NCI-H1930 (cell line): ENCODE measurements around the gene STXBP3.
A peak's percentile ranks its signal among the peaks of the same experiment; 100 is the strongest.
"Not testable (repeated sequence)": the region's sequence is repeated elsewhere in the genome, so short reads cannot be mapped to it uniquely, and the experiment has no call there.

ENCODE experiments used
- DNase-seq, 2 experiments: peaks; one replicate each; lab custom pipeline; 2025; lab: John Stamatoyannopoulos, UW

Gene STXBP3

DNA sequence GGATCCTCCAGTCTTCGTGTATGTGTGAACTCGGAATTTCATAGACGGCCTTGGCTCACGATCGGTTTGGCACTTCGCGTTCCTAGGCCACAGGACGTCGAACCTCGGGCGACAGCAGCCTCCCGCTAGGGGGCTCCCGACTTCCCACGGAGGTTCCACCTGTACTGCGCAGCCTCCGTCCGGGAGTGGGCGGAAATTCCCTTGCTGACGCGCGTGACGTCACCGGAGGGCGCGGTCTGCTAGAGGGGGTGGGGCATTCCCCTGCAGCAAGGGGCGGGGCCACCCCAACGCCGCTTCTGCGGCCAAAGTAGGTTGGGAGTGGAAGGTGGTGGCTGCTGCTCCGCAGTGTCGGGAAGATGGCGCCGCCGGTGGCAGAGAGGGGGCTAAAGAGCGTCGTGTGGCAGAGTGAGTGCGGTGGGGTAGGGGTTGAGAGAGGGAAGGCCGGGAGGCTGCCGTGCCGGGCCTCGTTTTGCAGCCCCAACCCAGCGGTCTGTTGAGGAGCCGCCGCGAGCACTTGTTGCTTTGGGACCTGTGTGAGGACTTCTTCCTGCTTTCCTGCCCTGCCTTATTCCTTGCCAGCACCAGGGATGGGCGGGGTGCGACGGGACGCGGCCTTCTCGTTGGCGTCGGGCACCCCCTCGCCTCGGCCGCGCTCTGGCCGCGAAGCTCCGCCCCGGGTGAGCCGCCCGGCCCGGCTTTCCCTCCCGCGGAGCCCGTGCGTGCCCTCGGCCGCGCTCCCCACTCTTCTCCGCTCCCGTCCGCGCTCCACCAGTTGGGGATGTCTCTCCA lies at the start of gene STXBP3:
STXBP3 (plus strand) TSS at position 293 of the 789 bp plus-strand sequence; CDS start at position 357, 64 bp downstream.
- DNase-seq: peak; percentile 96 to 98

- DNase-seq: no peak
These were observed 46.8 kb upstream of the STXBP3 start for GRCh38 chr1:108699375-108700332.

DNA sequence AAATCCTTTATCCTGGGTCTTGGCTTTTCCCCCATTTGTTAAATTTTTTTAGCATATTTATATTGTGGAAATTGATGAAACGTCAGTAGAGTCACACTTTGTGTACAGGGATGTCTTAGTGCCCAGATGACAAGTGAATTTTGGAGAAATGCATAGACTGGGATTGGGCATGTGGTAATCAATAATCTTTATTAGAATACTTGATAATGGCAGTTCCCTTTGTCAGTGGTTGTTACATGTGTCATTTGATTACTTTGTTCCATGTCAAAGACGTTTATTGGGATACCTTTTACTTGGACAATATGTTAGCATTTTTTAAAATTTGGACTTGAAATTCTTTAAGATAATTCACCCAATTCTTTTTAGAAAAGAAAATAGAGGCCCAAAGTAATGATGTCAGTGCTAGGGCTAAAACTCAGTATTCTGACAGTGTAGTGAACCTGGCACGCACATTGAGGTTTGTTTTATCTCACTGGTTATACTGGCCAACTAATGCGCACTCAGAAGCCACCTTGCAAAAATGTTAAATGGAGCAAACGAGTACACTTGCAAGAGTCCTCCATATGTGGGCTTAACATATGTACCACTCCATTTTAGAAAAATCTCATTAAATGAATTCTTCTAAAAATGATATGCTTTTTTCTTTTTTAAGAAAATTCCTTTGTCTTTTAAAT lies 45.2 kb upstream of the STXBP3 start:
- DNase-seq: no peak

DNA sequence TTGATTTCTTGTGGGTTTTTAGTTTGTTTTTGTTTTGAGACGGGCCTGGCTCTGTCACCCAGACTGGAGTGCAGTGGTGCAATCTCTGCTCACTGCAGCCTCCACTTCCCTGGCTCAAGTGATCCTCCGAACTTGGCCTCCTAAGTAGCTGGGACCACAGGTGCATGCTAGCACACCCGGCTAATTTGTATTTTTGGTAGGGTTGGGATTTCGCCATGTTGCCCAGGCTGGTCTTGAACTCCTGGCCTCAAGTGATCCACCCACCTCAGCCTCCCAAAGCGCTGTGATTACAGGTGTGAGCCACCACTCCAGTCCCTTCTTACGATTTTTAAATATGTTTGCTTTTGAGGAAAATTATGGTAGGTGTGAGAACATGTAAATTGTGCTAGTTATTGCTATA lies 44.4 kb upstream of the STXBP3 start:
- DNase-seq: not testable (repeated sequence)

DNA sequence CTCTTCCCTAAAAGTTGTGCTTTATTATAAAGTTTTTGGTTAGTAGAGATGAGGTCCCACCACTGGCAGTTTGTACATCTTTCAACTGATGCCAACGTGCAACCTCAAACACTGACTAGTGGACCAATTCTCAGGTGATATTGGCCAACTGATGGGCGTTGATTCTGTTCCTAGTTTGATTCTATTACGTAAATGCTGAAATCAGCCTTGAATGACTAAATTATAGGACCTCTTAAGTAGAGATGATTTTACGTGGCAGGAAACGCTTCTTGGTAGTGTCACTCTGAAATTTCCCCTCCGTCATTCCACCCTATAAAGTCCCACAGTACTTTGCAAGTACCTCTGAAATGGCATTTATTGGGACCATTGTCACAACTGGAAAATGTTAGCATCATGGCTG lies 42.5 kb upstream of the STXBP3 start:
- no peak for DNase-seq

DNA sequence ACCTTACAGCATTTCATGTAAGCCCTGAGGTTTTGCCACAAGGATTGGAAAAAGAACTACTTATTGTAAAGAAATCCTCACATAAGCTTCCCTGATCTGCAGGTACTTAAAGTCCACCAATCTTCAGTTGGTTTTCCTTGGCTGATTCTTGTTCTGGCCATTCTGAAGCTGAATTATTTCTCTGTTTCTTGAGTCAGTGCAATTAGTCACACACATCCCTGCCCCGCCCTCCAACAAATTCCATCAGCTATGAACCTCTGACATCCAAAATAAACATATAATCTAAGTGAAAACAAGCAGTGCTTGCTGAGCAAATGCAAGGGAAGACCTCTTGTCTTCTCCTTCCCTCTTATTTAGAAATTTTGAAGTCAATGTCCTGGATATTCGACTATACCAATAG lies 42.0 kb upstream of the STXBP3 start:
- DNase-seq: no peak

DNA sequence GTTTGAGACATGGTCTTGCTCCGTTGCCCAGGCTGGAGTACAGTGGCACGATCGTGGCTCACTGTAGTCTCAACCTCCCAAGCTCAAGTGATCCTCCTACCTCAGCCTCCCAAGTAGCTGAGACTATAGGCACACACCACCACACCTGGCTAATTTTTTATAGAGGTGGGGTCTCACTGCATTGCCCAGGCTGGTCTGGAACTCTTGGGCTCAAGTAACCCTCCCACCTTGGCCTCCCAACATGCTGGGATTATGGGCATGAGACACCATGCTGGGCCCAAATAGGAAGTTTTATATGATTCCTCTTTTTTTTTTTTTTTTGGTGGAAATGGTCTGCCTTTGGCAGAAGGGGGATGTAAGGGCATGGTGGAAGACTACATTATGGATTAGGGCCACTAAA lies 39.8 kb upstream of the STXBP3 start:
- no peak for DNase-seq

DNA sequence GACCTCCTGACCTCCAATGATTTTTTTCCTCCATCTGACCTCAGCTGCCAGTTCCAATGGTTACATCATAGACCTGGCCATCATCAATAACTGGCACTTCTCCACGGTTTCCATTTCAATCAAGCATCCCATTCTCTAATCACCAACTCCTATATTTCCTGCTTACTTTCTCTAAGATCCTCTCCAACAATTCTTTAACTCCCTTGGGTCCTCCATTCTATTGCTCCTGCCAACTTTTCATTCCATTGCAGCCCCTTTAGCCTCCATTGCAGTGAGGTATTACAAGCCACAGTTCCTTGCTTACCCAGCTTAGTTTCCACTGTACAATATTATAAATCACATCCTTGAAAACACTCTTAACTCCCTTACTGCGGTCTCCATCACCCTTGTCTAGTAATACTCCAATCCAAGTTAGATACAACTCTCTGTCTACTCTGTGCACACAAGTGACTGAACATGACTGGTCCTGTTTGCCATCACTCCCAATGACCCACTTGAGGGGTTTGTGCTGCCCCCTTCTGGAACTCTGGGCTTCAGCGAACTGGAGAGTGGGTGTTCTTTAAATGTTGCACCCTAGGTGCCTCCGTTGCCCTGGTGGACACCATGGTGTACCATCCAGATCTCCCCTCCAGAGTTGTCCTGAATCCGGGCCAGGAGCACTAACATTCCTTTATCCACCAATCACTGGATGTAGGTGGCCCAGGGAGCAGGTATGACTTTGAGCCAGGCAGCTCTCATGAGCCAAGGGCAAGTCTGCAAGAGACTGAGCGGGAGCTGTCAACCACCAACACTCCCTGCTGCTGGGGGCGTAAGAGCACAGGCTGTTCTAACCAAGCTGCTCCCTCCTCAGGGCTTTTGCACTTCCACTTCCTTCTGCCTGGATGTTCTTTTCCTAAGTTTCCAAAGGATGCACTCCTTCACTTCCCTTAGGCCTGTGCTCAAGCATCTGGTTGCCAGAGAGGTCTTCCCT lies 37.5 kb upstream of the STXBP3 start:
- peak in 1 of 2 experiments; percentile 28 for DNase-seq

GRCh38 chr1:108712606-108713150 lies 33.8 kb upstream of the STXBP3 start, which contains the start of gene FNDC7:
Gene FNDC7, plus strand, starts transcription at chr1:108712908. Its CDS starts 26 bp downstream, at chr1:108712934.
- DNase-seq: no peak

- DNase-seq: no peak
These were observed 30.5 kb upstream of the STXBP3 start for GRCh38 chr1:108715932-108716331.

- no peak for DNase-seq
These were observed 29.8 kb upstream of the STXBP3 start for GRCh38 chr1:108716437-108717230.

DNA sequence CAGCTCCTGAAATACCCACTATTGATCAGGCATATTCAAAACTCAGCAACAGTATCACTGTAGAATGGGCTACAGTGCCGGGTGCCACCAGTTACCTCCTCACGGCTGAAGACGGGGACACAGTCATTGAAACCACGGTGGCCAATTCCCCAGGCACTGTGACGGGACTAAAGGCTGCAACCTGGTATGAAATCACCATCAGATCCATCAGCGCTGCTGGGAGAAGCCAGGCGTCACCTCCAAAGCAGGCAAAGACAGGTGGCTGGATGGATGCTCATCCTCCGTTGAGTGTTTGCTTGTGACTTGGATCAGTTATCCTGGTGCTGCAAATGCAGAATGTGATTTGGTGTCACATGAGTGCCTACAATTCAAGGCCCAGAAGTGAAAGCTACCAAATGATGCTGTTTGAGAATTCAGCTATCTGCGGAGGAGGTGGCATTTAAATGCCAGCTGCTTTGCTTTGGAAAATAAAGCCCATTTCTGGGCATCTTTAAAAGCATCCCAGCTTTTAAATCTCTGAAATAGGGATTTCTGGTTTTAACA lies 28.6 kb upstream of the STXBP3 start:
- no peak for DNase-seq

- no peak for DNase-seq
These were observed 27.4 kb upstream of the STXBP3 start for GRCh38 chr1:108718927-108719655.

DNA sequence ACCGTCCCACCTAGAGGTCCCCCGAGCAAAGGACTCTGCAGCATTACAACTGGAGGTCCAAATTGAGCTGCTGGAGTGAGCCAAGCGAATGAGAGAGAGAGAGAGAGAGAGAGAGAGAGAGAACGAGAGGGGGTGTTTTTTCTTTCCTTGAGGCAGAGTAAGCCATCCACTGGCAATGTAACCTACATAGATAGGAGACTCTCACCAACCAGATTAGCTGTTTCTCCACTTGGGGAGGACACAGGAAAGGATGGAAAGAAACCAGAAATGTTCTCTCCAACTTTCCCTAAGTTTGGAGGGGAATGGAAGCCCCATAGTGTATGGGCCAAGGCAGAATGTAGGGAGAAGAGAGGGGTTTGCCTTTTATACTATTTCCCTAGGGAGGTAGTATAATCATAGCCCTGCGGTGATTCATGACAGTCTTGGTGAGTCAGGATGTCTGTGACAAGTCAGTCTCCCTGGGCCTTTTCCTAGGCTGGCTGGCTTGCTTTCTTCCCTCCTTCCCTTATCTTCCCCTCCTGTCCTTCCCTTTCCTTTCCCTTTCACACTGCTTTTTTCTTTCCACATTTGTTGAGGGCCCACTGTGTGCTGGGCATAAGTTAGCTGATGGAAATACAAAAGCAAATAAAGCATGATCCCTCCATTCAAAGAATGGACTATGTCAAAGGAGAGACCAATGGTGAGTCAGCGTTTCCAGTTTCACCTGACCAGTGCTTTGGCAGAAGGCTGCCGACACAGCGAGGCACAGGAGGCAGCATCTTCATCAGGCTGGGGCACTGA lies 26.6 kb upstream of the STXBP3 start:
- DNase-seq: no peak

- no peak for DNase-seq
These were observed 24.2 kb upstream of the STXBP3 start for GRCh38 chr1:108722292-108722691.

GRCh38 chr1:108725906-108726305 lies 20.6 kb upstream of the STXBP3 start:
- no peak for DNase-seq

- DNase-seq: no peak
These were observed 18.0 kb upstream of the STXBP3 start for GRCh38 chr1:108728327-108728923.

GRCh38 chr1:108729481-108729880 lies 17.0 kb upstream of the STXBP3 start:
- no peak for DNase-seq
